Stomach smooth muscle (tissue), 2 donors: Measurements from ENCODE around the gene WNT5B.
"Not testable (repeated sequence)": the region's sequence is repeated elsewhere in the genome, so short reads cannot be mapped to it uniquely, and the experiment has no call there.

Experiments used
- H3K27ac ChIP-seq: one replicate; pipeline ENCODE4 v1.7.0; 2013; ENCODE audit warnings: mild to moderate bottlenecking, low read length, inconsistent platforms
- H3K27me3 ChIP-seq, 2 donors: one replicate each; pipeline ENCODE4 v1.7.0; 2013; ENCODE audit warnings: low read length in 2 of 2; ENCODE audit not compliant: insufficient read depth in 2 of 2, control insufficient read depth in 1 of 2
- H3K36me3 ChIP-seq, 2 donors: one replicate each; pipeline ENCODE4 v1.7.0; 2013; ENCODE audit warnings: low read length in 2 of 2; ENCODE audit not compliant: control insufficient read depth in 2 of 2, insufficient read depth in 2 of 2
- H3K4me1 ChIP-seq: one replicate; pipeline ENCODE4 v1.7.0; 2013; ENCODE audit warnings: low read length; ENCODE audit not compliant: control insufficient read depth, insufficient read depth
- H3K4me3 ChIP-seq, 2 donors: one replicate each; pipeline ENCODE4 v1.7.0; 2013; ENCODE audit warnings: low read length in 2 of 2
- H3K9ac ChIP-seq, 2 donors: one replicate each; pipeline ENCODE4 v1.7.0; 2013; ENCODE audit warnings: low read length in 2 of 2, mild to moderate bottlenecking in 1 of 2
- H3K9me3 ChIP-seq, 2 donors: one replicate each; pipeline ENCODE4 v1.7.0; 2013; ENCODE audit warnings: low read length in 2 of 2; ENCODE audit not compliant: control insufficient read depth in 2 of 2
- donor health status: healthy.
- donor health status: Pancreatic carcinoma.

The WNT5B gene

GRCh38 chr12:1691123-1692007 lies 62.3 kb downstream of the WNT5B start:
- H3K27ac ChIP-seq = peak overlapping the region; percentile 92
- no peaks in the 10 kb centered on the region for H3K9me3 ChIP-seq
- no peaks in the 10 kb centered on the region for H3K36me3 ChIP-seq
- peak overlapping the region; percentile 86 to 92 for H3K4me3 ChIP-seq
- H3K27me3 ChIP-seq = no peaks in the 10 kb centered on the region
- peaks cover 3% of the 10 kb centered on the region for H3K4me1 ChIP-seq
- peak overlapping the region; percentile 83 to 87 for H3K9ac ChIP-seq

- H3K4me3 ChIP-seq = peak overlapping the region in 1 of 2 donors; percentile 92
- H3K9me3 ChIP-seq = no peaks in the 10 kb centered on the region
- H3K27ac ChIP-seq = no peak overlapping the region
- H3K4me1 ChIP-seq = peaks cover 8% of the 10 kb centered on the region
- H3K9ac ChIP-seq = peak overlapping the region in 1 of 2 donors; percentile 83
- H3K36me3 ChIP-seq = no peaks in the 10 kb centered on the region
- H3K27me3 ChIP-seq = no peaks in the 10 kb centered on the region
Observed at GRCh38 chr12:1692226-1692625, 63.2 kb downstream of the WNT5B start.

GRCh38 chr12:1692895-1693610 lies 64.0 kb downstream of the WNT5B start:
- Histone ChIP-seq H3K36me3 (no peaks in the 10 kb centered on the region), H3K27me3 (no peaks in the 10 kb centered on the region), H3K4me1 (peaks cover 8% of the 10 kb centered on the region), H3K9ac (no peak overlapping the region), H3K27ac (no peak overlapping the region), H3K9me3 (no peaks in the 10 kb centered on the region), H3K4me3 (no peak overlapping the region)

- H3K27ac ChIP-seq, H3K9ac ChIP-seq, H3K4me1 ChIP-seq, H3K4me3 ChIP-seq, H3K9me3 ChIP-seq, H3K36me3 ChIP-seq, H3K27me3 ChIP-seq: not testable (repeated sequence)
Observed at GRCh38 chr12:1695097-1695496, 66.1 kb downstream of the WNT5B start.

- Histone ChIP-seq H3K27me3 (no peaks in the 10 kb centered on the region), H3K9ac (no peak overlapping the region), H3K4me3 (no peak overlapping the region), H3K4me1 (peaks cover 8% of the 10 kb centered on the region), H3K9me3 (no peaks in the 10 kb centered on the region), H3K36me3 (no peaks in the 10 kb centered on the region), H3K27ac (no peak overlapping the region)
Observed at GRCh38 chr12:1695886-1696670, 67.0 kb downstream of the WNT5B start.

- Histone ChIP-seq H3K4me3 (no peak overlapping the region), H3K9me3 (no peaks in the 10 kb centered on the region), H3K36me3 (no peaks in the 10 kb centered on the region), H3K9ac (no peak overlapping the region), H3K27me3 (no peaks in the 10 kb centered on the region), H3K27ac (no peak overlapping the region), H3K4me1 (peaks cover 5% of the 10 kb centered on the region)
Observed at GRCh38 chr12:1696800-1697199, 67.8 kb downstream of the WNT5B start.
